GM18870 (cell line): ENCODE measurements around the gene INO80B.
"Not testable (repeated sequence)": the region's sequence is repeated elsewhere in the genome, so short reads cannot be mapped to it uniquely, and the experiment has no call there.

Experiments used
- ATAC-seq: cut with Tn5 transposase; IDR thresholded peaks from one replicate; pipeline ENCODE4 v1.9.1; 2021; ENCODE audit warnings: moderate library complexity; ENCODE audit not compliant: unreplicated experiment

The INO80B gene

DNA sequence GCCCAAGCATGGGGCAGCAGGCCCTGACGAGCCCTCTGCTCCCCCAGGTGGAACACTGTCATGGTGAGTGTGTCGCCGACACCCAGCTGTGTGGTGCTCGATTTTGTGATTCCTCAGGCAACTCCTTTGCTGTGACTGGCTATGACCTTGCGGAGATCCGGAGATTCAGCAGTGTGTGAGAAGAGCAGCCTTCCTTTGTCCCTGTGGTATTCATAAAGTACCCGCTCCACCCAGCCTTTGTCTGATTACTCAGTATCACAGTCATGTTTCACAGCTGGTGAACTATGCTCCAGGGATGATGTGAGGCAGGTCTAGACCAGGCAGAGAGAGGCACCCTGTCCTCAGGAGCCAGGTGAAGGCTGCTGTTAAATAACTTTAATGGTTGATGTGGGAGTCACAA, 29.4 kb upstream of the INO80B start:
- no peak for ATAC-seq

- ATAC-seq: no peak
These were observed 28.6 kb upstream of the INO80B start for GRCh38 chr2:74426181-74426758.

DNA sequence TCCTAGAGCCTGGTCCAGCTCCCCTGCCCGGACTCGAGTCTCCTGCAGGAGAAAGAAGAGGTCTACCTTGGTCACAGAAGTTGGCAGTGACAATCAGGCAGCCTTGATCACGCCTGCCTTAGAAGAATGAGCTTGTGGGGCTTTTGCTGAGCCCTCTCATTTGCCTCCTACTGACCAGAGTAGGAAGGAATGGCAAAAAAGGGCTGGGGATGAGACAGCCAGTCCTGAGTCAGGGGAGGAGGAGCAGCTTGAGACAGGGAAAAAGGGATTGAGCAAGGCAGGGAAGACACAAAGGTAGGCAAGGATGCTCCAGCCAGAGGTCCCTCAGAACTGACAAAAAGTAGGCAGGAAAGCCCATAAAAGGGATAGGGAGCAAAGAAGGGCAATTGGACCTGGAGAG, 27.3 kb upstream of the INO80B start:
- ATAC-seq: no peak

DNA sequence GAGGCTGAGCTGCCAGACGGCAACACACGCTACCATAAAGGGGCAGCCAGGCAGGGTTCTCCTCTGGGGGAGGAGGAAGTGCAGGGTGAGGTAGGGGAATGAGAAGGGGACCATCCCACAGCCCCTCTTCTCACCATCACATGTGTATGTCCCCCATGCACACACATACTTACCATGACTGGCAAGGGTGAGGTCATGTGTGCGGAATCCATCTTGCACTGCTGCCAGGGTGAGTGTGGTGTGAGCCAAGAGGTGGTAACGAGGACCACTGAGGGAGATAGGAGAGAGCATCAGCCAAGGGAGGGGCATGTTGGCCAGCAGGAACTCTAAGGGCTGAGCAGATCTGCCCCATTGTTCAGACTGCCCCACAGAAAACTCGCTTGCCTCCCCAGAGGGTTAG, 26.2 kb upstream of the INO80B start:
- ATAC-seq: no peak

DNA sequence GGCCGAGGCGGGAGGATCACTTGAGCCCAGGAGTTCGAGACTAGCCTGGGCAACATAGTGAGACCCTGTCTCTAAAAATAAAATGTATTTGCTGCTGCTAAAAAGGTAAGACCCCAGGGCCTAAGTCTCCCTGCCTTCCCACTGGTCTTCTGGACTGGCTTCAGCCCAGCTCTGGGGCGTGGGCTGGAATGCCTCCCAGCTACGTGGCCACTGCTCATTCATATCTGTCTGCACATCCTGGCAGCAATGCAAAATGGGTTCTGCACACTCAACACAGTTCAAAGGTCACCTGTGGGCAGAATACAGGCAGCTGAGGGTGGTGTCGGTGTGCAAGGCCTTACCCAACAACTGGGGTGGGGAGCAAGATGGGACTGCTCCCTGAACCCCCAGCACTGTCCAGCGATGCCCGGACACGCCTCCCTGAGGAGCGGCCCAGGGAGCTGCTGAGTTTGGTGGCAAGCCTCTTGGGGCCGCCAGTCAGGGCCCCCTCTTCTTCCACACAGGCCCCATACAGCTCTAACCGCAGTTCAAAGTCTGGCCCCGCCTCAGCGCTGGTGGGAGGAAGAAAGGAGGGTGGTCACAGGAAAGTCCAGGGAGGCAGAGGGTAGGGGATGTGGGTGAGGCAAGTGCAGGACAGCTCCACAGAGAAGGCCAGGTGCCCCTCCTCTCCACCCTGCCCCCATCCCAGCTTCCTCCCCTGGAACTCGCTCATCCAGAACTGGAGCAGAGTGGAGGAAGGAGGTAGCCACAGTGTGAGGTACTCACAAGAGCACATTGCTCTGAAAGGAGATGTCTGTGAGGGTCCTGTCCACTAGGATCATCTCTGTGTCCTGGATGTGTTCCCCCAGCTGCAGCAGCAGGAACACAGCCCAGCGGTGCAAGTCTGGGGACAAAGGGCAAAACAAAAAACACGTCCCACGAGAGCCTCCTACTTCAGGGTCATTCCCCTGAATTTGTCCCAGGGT, 25.1 kb upstream of the INO80B start:
- no peak for ATAC-seq

DNA sequence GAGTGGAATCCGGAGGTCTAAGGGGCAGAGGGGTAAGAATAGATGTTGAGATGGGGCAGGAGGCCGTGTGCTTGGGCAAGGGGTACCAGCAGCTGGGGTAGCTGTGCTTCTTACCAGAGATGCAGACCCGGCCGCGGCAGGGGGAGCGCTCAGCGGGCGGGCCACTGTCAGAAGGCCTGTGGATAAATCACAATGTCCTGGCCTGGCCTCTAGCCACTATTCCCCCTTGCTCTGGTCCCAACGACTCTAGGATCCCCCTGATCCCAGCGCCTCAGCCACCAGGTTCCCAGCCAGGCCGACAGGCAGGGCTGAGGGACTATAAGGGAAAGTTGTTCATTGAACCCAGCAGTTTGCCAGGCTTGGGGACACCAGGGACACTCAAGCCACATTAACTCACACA, 24.4 kb upstream of the INO80B start:
- no peak for ATAC-seq

GRCh38 chr2:74436111-74436805, 18.6 kb upstream of the INO80B start:
- ATAC-seq: no peak

DNA sequence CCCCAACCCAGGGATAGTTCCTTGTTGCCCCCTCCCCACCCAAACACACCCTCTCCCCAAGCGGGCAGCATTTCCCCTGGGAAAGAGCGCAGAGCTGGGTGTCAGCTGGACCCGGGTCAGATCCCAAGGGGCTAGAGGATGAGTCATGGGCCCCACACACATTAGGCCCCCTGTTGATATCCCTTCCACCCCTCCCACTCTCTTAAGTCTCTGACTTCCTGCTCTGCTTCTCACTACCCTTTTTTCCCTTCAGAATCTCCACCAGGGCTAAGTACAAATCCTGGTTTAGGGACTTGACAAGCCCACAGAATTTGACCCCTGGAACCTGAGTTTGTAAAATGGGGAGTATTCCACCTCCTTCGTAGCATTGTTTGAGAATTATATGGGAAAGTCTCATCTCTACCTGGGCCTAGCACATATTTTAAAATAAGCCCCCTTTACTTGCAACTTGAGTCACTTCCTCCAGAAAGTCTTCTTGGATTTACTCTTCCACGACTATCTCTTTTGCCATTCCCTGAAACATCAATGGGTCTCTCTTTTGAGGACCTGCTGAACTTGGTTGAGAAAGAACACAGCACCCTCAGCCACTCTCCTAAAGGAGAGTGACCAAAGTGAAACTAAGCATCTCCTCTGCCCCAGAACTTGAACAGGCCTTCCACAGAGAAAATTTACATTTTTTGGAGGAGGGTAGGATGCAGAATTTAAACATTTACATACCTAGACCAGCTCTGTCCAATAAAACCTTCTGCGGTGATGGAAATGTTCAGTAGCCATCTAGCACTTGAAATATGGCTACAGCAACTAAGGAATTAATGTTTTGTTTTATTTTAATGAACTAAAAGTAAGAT, 17.8 kb upstream of the INO80B start:
- no peak for ATAC-seq

GRCh38 chr2:74438248-74438647, 16.6 kb upstream of the INO80B start:
- ATAC-seq: no peak

DNA sequence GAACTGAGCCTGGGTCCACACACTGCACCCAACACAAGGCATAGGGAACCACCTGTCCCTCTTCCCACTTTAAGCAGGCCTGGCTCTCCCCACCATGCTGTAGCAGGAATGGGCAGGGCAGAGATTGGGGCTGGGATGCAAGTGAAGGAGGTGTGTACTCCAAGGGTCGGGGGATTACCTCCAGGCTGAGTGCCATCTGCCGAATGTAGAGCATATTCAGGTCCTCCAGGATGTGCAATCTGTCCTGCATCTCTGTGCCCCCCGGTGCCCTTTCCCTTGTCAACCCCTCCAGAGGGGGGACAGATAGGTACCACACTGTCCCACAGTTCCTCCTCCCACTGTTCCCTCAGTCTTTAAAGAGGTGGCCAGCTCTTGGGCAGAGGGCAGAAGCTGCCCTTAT, 15.5 kb upstream of the INO80B start:
- no peak for ATAC-seq

DNA sequence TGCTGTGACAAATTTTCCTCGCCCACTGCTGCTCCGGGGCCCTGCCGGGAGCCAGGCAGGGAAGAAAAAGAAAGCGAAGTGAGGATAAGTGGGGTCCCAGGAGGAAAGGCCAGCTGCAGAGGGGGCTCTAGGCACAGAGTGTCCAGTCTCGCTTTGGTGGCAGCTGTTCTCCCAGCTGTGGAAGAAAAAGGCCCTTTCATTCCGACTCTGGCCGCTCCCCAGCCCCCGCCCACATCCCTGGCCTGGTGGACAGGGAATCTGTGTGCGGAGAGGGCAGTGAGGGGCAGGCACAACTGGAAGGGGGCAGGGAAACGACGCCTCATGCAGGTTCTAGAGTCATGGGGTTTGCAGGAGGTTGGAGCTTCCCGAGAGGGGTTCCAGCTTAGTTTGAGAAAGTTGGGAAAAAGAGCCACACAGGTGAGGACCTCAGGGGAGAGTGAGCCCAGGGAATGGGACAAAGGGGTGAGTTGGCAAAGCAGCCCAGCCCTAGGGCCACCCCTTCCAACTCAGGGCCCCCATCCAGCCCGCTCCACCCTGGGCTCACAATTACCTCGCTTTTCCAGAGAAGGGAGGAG, 15.0 kb upstream of the INO80B start:
- ATAC-seq: no peak

- ATAC-seq: peak; percentile 46
These were observed 14.3 kb upstream of the INO80B start for GRCh38 chr2:74440378-74441169.

GRCh38 chr2:74441170-74441689, 13.7 kb upstream of the INO80B start:
- no peak for ATAC-seq

DNA sequence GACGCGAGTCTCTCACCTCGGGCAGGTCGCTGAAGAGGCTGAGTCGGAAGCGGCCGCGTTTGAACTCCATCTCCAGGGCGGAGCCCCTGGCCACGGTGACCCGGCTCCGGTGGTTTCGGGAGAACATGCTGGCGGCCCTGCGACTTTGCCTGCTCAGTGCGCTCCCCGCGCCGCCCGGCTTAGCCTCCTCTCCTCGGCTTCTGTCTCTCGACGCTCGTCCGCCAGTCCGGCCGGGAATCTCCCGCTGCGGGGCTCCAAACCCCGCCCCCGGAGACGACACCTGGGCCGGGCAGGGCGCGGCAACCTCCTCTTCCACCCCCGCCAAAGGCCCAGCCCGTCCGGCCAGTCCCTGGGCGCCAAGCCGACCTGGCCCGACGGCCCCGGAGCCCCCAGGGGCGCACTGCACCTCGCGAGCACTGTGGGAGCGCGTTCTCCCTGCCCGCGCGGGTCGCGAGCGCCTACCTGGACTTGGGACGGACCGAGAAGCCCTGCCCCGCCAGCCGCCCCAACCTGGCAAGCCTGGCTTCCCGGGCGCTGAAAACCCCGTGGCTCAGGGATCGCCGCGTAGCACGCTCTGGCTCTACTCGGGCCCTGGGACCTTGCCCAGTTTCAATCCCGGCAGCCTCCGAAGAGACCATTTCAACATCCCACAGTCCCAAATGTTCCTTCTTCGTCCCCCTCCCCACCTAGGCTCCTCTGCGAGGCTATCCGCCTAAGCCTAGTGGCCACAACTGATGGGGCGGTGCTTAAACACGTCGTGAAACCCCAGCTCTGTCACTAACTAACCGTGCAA, 13.0 kb upstream of the INO80B start, which contains the start of gene RTKN:
Gene RTKN (minus strand): TSS at position 248 of the 793 bp plus-strand sequence. CDS start 121 bp downstream, at position 127.
- ATAC-seq: no peak

DNA sequence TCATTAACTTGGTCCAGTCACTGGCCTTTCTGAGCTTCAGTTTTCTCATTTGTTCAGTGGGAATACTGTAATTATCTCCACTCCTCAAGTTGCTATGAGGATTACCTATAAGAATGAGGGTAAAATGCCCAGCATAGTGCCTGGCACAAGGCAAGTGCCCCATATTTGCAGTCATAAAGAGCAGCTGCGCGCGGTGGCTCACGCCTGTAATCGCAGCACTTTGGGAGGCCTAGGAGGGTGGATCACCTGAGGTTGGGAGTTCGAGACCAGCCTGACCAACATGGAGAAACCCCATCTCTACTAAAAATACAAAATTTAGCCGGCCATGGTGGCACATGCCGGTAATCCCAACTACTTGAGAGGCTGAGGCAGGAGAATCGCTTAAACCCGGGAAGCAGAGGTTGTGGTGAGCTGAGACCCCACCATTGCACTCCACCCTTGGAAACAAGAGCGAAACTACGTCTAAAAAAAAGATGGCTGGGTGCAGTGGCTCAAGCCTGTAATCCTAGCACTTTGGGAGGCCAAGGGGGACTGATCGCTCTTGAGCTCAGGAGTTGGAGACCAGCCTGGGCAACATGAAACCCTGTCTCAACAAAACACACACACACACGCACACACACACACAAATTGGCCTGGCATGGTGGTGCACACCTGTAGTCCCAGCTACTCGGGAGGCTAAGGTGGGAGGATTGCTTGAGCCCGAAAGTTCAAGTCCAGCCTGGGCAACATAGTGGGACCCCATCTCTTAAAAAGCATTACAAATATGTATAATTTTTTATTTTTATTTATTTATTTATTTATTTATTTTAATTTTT, 12.2 kb upstream of the INO80B start:
- not testable (repeated sequence) for ATAC-seq

DNA sequence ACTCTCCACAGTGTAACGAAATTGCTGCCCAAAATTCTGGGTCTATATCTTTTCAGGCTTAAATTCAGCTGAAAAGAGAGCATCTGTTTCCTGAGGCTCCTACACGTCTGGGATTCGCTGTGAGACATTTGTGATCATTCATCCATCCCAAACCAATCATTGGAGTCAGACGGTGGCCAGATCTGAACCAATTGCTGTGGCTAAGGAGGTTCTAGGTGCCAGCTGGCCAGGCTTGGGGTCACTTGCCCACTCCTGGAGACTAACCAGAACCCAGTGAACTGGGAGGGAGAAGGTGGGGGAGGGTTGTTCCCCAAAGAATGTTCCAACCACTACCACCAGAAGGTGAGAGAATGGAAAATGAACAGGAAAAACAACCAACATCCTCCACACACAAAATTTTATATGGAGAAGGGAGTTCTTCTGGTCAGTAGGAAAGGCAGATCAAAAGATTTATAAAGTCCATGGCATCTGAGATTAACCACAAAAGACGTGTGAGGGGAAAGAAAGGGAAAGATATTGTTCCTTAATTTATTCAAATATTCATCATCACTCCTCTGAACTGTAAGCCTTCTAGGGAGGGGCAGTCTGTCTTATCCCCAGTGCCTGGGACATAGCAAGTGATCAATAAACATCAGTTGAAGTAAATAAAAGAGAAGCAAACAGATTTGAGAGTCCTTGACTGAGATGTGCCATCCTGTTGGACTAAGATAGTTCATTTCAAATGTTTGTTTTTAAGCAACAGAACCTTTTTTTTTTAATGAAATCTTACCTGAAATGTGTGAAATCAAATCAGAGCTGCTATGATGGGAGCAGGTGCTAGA, 10.2 kb upstream of the INO80B start:
- ATAC-seq: no peak
